ENCODE data around the gene SLC37A4.
"Not testable (repeated sequence)": the region's sequence is repeated elsewhere in the genome, so short reads cannot be mapped to it uniquely, and the experiment has no call there.

The SLC37A4 gene

DNA sequence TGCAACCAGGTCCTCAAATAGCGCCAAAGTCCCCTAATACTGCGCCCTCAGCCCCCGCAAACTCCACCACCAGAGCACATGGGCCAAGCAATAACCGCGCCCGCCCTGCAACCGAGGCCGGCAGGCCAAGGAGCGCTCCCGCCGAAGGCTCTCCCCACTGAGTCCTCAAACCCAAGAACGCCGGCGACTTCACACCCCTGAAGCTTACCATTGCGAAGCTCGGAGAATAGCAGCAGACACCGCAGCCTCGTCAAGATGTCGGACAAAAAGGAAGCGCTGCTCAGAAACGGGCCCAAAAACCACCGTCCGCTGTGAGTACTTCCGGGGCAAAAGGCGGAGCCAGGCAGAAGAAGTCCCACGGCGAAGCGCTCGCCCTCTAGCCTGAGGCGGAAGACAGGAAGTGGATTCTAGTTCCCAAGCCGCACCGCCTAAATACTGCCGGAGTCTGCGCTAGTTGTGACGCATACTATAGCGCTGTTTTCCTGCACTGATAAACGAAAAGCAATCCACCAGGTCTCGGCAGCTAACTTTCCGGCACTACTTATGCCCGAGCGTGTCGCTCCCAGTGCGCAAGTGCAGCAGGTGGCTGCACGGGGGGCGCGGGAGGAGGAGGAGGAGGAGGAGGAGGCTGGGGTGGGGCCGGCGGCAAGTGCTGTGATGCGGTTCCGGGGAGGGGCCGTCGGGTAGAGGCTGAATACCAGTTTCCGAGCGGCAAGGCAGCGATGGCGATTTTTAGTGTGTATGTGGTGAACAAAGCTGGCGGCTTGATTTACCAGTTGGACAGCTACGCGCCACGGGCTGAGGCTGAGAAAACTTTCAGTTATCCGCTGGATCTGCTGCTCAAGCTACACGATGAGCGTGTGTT lies 12.4 kb downstream of the SLC37A4 start, which contains the start of the genes RPS25 and TRAPPC4:
Gene RPS25 (minus strand): TSS at position 270 of the 865 bp plus-strand sequence. CDS start 59 bp downstream, at position 211.
Gene TRAPPC4 (plus strand): TSS at position 693 of the 865 bp plus-strand sequence. CDS start 30 bp downstream, at position 723.
- TF ChIP-seq, protein P1, sequence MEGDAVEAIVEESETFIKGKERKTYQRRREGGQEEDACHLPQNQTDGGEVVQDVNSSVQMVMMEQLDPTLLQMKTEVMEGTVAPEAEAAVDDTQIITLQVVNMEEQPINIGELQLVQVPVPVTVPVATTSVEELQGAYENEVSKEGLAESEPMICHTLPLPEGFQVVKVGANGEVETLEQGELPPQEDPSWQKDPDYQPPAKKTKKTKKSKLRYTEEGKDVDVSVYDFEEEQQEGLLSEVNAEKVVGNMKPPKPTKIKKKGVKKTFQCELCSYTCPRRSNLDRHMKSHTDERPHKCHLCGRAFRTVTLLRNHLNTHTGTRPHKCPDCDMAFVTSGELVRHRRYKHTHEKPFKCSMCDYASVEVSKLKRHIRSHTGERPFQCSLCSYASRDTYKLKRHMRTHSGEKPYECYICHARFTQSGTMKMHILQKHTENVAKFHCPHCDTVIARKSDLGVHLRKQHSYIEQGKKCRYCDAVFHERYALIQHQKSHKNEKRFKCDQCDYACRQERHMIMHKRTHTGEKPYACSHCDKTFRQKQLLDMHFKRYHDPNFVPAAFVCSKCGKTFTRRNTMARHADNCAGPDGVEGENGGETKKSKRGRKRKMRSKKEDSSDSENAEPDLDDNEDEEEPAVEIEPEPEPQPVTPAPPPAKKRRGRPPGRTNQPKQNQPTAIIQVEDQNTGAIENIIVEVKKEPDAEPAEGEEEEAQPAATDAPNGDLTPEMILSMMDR (conservative IDR thresholded peaks at IDR 0.05; ENCODE audit: low read depth, low read length) = no peak
- peak within 1 kb of the TSS; percentile 97 for H3K4me3 ChIP-seq (ENCODE audit: low read length)
- peak; percentile 86 for DNase-seq (ENCODE audit: low read depth)

DNA sequence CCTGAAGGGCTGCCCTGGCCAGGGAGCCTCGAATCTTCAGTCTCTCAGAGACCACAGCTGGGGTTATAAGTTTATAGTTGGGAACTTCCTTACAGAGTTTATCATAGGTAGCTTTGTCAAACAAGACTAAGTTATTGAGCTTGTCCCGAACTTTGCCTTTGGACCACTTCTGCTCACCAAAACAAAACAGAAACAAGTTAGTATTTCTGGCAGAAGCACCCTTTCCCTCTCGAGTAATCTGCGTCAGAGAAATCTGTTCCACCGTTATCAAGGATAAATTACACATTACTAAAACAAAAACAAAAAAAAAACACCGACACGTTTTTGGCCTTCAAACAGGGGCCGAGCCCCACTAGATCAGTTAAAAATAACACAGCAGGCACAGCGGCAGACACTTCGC lies 13.3 kb downstream of the SLC37A4 start:
- peak overlapping the region; percentile 97 for H3K4me3 ChIP-seq (ENCODE audit: low read length)
- DNase-seq (ENCODE audit: low read depth) = not testable (repeated sequence)

DNA sequence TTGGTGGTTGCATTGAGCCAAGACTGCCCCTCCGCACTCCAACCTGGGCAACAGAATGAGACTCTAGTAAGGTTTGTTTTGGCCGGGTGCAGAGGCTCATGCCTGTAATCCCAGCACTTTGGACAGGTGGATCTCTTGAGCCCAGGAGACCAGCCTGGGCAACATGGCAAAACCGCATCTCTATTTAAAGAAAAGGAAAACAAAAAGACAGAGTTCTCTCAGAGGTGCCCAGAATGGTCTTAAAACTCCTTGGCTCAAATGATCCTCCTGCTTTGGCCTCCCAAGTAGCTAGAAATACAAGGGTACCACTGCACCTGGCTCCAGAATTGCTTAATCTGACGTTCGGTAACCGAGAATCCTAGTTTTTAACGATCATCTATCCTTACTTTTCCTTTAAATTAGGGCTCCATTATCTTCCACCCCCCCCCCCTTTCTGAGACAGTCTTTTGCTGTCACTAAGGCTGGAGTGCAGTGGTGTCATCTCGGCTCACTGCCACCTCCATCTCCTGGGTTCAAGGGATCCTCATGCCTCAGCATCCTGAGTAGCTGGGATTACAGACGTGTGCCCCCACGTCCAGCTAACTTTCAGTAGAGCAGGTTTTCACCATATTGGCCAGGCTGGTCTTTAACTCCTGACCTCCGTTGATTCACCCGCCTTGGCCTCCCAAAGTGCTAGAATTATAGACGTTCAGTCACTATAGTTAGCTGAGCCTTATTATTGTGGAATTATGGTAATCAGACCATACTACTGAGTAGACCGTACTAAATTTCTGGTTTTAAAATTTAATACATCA lies 14.3 kb downstream of the SLC37A4 start:
- DNase-seq (ENCODE audit: low read depth) = no peak
- TF ChIP-seq, protein P1 (conservative IDR thresholded peaks at IDR 0.05; ENCODE audit: low read depth, low read length) = no peak
- peak overlapping the region; percentile 97 for H3K4me3 ChIP-seq (ENCODE audit: low read length)

DNA sequence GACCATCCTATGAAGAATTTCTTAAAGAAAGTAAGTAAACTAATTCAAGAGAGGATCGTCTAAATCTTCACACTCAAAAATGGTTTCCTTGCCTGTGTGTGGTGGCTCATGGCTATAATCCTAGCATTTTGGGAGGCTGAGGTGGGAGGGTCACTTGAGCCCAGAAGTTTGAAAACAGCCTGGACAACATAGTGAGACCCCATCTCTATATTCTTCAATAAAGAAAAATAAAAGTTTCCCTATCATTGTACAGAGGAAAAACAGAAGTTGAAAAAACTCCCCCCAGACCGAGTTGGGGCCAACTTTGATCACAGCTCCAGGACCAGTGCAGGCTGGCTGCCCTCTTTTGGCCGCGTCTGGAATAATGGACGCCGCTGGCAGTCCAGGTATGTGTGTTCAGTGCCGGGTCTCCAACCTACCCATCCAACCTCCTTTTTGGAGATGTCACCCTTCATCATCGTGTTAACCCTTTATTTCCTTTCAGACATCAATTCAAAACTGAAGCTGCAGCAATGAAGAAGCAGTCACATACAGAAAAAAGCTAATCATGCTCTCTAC lies 15.5 kb downstream of the SLC37A4 start:
- no peak overlapping the region for H3K4me3 ChIP-seq (ENCODE audit: low read length)
- TF ChIP-seq, protein P1 (conservative IDR thresholded peaks at IDR 0.05; ENCODE audit: low read depth, low read length) = no peak
- no peak for DNase-seq (ENCODE audit: low read depth)

DNA sequence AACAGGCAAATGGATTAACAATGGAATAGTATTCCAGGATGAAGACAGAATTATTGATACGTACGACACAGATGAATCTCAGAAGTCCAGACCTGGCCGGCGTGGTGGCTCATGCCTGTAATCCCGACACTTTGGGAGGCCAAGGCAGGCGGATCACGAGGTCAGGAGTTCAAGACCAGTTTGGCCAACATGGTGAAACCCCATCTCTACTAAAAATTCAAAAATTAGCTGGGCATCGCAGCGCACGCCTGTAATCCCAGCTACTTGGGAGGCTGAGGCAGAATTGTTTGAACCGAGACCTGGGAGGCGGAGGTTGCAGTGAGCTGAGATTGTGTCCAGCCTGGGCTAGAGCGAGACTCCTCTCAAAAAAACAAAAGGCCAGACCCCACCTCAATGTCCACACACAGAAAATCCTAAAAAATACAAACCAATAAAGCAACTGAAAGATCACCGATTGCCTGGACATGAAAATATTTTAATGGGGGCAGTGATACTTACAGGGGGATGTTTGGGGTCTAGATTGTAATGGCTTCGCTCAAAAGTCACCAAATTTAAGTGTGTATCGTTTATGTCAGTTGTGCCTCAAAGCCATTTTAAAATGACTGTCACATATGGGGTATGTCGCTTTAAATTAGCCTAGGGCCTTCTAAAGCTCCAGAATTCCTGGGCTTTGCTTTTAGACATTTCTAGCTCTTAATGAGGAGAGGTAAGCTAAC lies 16.3 kb downstream of the SLC37A4 start:
- TF ChIP-seq, protein P1 (conservative IDR thresholded peaks at IDR 0.05; ENCODE audit: low read depth, low read length) = no peak
- H3K4me3 ChIP-seq (ENCODE audit: low read length) = no peak overlapping the region
- DNase-seq (ENCODE audit: low read depth) = no peak

DNA sequence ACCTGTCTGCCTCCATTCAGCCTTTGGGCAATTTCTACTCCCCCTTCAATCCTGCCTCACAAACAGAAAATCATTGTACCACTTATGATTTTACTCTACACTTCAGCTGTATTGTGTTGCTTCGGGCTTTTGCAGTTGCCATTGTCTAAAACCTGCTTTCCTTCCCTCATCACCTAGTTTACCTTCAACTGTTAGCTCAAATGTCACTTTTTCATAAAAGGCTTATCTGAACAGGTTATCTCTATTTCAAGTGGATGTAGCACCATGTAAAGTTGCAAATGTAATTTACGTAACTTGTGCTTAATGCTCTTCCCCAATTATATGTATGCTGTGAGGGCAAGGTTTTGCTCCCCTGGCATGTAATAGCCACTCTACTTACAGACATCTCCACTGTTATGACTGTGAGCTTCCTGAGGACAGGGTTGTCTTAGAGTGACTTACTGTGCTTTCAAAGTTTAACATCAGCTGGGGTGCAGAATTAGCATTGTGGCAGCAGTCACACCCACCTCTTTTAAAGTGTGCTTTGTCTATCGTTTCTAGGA lies 18.0 kb downstream of the SLC37A4 start:
- TF ChIP-seq, protein P1 (conservative IDR thresholded peaks at IDR 0.05; ENCODE audit: low read depth, low read length) = no peak
- DNase-seq (ENCODE audit: low read depth) = no peak
- no peak overlapping the region for H3K4me3 ChIP-seq (ENCODE audit: low read length)
